ENCODE measurements around the gene WWP2.
"Not testable (repeated sequence)": the region's sequence is repeated elsewhere in the genome, so short reads cannot be mapped to it uniquely, and the experiment has no call there.

Gene WWP2

DNA sequence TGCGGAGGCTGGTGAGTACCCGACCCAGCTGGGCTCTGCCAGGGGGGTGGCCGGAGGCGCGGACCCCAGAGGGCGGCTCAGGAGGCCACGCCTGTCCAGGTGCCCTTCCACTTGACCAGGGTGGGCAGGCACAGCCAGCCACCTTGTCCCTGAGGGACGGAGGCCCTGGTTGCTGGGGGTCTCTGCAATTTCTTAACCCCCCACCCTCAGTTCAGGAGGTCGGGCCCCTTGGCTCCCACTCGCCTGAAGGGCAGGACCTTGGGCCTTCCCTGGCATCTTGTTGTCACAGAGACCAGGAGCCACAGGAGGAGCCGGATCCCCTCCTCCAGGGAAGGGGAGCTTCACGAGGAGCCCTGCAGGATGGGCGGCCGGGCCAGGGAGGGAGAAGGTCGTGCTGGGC lies 190.0 kb downstream of the WWP2 start:
- DNase-seq: not testable (repeated sequence)

DNA sequence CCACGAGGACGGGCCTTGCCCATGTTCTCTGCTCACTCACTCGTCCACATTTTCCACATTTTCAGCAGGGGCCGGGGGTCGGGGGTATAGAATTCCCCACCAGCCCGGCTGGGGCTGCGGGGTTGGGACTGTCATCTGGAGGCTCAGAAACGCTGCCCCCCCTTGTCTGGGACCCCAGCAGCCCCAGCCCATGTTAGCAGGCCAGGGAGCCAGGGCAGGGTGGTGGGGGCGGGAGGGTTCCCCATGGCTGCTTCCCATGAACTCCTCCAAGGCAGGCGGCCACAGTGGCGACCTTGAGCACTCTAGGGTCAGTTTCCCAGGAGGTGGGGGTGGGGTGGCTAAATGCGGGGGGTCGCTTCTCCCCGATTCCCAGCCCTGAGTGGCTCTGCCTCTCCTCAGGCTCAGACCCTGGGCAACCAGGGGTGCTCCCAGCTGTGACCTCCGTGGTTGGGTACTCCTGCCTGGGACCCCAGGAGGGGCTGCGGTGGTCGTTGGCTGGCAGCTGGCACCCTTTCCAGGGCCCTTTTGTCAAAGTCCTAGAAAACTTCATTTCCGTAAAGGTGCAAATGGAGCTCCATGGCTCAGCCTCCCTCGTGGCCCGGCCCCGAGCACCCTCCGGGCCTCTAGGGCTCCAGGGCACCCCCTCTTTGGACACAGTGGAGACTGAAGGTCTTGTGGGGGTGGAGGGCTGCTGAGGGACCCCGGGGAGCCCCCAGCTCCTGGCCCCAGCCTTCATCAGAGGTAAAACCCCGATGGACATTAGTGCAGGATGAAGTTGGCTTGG lies 190.6 kb downstream of the WWP2 start:
- not testable (repeated sequence) for DNase-seq

DNA sequence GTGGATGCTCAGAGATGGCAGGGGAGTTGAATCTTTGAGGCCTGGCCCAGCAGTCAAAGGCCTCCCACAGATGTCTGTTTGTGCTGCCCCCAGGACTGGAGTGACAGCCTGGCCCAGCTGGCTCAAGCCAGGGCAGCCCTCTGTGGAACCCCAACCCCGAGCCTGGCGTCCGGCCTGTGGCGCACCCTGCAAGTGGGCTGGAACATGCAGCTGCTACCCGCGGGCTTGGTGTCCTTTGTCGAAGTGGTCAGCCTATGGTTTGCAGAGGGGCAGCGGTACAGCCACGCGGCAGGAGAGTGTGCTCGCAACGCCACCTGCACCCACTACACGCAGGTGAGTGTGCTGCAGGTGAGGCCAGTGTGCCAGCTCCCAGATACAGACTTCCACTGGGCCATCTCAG lies 192.1 kb downstream of the WWP2 start:
- DNase-seq: not testable (repeated sequence)

- DNase-seq: not testable (repeated sequence)
These were observed 201.2 kb downstream of the WWP2 start for GRCh38 chr16:69963312-69963711.

DNA sequence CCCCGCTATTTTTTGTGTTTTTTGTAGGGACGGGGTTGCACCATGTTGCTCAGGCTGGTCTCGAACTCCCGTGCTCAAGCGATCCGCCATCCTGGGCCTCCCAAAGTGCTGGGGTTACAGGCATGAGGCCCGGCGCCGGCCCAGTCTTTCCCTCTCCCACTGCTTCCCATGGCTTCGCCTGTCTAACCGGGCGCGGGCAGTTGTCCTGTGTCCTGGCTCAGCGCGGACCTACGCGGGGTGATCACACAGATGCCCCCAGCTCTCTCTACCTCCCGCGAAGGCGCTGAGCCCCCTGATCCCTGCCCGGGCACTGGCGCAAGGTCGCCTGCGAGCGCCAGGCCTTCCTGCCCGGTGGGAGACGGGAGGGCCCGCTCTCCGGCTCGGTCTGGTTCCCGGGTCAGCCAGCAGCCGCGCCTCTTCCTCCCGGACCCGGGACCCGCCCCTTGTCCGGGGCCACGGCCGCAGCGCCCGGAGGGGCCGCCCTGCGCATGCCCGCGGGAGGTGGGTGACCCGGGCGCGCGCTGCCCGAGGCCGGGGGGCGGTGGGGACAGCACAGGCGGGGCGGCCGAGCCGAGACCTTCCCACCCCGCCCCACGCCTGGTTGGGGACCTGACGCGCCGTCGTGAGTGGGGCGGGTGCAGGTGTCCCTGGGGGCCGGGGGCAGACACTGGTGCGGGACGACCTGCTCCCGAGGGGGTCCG lies 203.0 kb downstream of the WWP2 start:
- not testable (repeated sequence) for DNase-seq

GRCh38 chr16:69965661-69966054 lies 203.5 kb downstream of the WWP2 start:
- DNase-seq: not testable (repeated sequence)

GRCh38 chr16:69967688-69968087 lies 205.6 kb downstream of the WWP2 start:
- DNase-seq: not testable (repeated sequence)

DNA sequence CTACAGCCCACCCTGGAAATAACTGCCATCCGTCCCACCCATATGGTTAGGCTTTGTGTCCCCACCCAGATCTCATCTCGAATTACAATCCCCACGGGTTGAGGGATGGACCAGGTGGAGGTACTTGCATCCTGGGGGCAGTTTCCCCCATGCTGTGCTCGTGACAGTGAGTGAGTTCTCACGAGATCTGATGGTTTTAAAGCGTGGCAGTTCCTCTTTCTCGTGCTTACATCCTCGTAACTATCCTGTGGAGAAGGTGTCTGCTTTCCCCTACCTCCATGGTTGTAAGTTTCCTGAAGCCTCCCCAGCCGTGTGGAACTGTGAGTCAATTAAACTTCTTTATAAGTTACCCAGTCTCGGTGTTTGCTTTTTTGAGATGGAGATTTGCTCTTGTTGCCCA lies 206.0 kb downstream of the WWP2 start:
- not testable (repeated sequence) for DNase-seq

GRCh38 chr16:69969657-69970056 lies 207.5 kb downstream of the WWP2 start:
- not testable (repeated sequence) for DNase-seq

- DNase-seq: not testable (repeated sequence)
These were observed 210.0 kb downstream of the WWP2 start for GRCh38 chr16:69972120-69972519.

- DNase-seq: not testable (repeated sequence)
These were observed 210.8 kb downstream of the WWP2 start for GRCh38 chr16:69972935-69973334.

- DNase-seq: not testable (repeated sequence)
These were observed 223.1 kb downstream of the WWP2 start for GRCh38 chr16:69985196-69985595.
